Activated CD8-positive, alpha-beta memory T cell treated with anti-CD3 and anti-CD28 coated beads for 1 hour (primary cell): ENCODE results near the gene THBD.

Experiments used
- DNase-seq, 2 donors: peaks; one replicate each; pipeline ENCODE4 v3.0.0-alpha.2; 2020; ENCODE audit warnings: low read depth in 1 of 2; ENCODE audit errors: extremely low read depth in 1 of 2

THBD gene

GRCh38 chr20:23063581-23063980 lies 14.1 kb upstream of the THBD start:
- DNase-seq: no peak

GRCh38 chr20:23063168-23063567 lies 13.7 kb upstream of the THBD start:
- DNase-seq: no peak

- DNase-seq: no peak
Observed at GRCh38 chr20:23062632-23063031, 13.2 kb upstream of the THBD start.

GRCh38 chr20:23061734-23062561 lies 12.5 kb upstream of the THBD start:
- no peak for DNase-seq

- no peak for DNase-seq
Observed at GRCh38 chr20:23061262-23061661, 11.8 kb upstream of the THBD start.

GRCh38 chr20:23060629-23061028 lies 11.2 kb upstream of the THBD start:
- DNase-seq: no peak

GRCh38 chr20:23059846-23060245 lies 10.4 kb upstream of the THBD start:
- DNase-seq: no peak

GRCh38 chr20:23059001-23059400 lies 9.5 kb upstream of the THBD start:
- no peak for DNase-seq

- DNase-seq: no peak
Observed at GRCh38 chr20:23058240-23058639, 8.8 kb upstream of the THBD start.

- DNase-seq: no peak
Observed at GRCh38 chr20:23052904-23053303, 3.4 kb upstream of the THBD start.

GRCh38 chr20:23050847-23051627 lies 1.6 kb upstream of the THBD start:
- DNase-seq: no peak

GRCh38 chr20:23050076-23050838 lies 785 bp upstream of the THBD start:
- no peak for DNase-seq

GRCh38 chr20:23048283-23049200 lies 930 bp downstream of the THBD start:
- DNase-seq: no peak

- DNase-seq: no peak
Observed at GRCh38 chr20:23047738-23048214, 1.7 kb downstream of the THBD start.

GRCh38 chr20:23047001-23047737 lies 2.3 kb downstream of the THBD start:
- DNase-seq: no peak

- DNase-seq: no peak
Observed at GRCh38 chr20:23046431-23046830, 3.0 kb downstream of the THBD start.

- no peak for DNase-seq
Observed at GRCh38 chr20:23043376-23043775, 6.1 kb downstream of the THBD start.

GRCh38 chr20:23042270-23042669 lies 7.2 kb downstream of the THBD start:
- no peak for DNase-seq

GRCh38 chr20:23039885-23040508 lies 9.5 kb downstream of the THBD start:
- no peak for DNase-seq
